Thyroid gland (tissue), 4 donors: ENCODE measurements around the gene GALNT17.

Source experiments
- POLR2A ChIP-seq, 2 donors: fragments of 450-650 bp; IDR thresholded peaks; one replicate each; pipeline ENCODE4 v1.6.1; 2017; ENCODE audit warnings: antibody characterized with exemption in 2 of 2, mild to moderate bottlenecking in 2 of 2, moderate library complexity in 1 of 2
- TF ChIP-seq, protein P1 (sequence below), 6 experiments: fragments of 200-600 bp in 3 of 6; fragments of 450-650 bp in 3 of 6; sonication (generic) in 3 of 6; IDR thresholded peaks; one replicate each; pipeline ENCODE4 v1.5.1; 2016 to 2019; ENCODE audit warnings: antibody characterized with exemption in 6 of 6, mild to moderate bottlenecking in 2 of 6, inconsistent platforms in 1 of 6, moderate library complexity in 1 of 6

DNA sequence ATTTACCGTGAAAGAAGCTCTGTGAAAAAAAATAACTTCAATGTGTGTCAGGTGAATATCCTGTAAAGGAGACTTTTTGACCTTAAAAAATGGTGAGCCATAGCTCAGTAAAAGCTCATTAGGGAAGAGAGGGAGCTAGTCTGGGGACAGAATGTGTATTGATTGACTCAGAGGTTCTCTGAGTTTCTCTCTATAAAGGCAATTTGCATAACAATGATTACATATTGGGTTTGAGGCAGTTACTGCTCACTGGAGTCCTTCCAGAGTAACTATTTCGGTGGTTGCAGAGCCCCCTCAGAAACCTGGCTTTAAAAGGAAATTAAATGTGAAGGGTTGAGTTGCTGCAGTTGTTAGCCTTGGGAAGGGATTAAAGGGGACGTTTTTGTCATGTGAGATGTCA is 181.6 kb downstream of the GALNT17 start:
- TF ChIP-seq, protein P1, sequence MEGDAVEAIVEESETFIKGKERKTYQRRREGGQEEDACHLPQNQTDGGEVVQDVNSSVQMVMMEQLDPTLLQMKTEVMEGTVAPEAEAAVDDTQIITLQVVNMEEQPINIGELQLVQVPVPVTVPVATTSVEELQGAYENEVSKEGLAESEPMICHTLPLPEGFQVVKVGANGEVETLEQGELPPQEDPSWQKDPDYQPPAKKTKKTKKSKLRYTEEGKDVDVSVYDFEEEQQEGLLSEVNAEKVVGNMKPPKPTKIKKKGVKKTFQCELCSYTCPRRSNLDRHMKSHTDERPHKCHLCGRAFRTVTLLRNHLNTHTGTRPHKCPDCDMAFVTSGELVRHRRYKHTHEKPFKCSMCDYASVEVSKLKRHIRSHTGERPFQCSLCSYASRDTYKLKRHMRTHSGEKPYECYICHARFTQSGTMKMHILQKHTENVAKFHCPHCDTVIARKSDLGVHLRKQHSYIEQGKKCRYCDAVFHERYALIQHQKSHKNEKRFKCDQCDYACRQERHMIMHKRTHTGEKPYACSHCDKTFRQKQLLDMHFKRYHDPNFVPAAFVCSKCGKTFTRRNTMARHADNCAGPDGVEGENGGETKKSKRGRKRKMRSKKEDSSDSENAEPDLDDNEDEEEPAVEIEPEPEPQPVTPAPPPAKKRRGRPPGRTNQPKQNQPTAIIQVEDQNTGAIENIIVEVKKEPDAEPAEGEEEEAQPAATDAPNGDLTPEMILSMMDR (IDR thresholded peaks at IDR 0.05) = no peak
- no peak for TF ChIP-seq POLR2A (IDR thresholded peaks at IDR 0.05)
